Mesenteric fat pad (tissue), 1 donor: ENCODE measurements around the gene TIGD7. TPM values are rescaled to one million over a fixed set of nuclear protein-coding genes. Genes with fewer than 3 reads are reported as not detected.

Experiments used
- total RNA-seq: library from RNA; stranded (reverse); fragmentation: NEBNext Ultra II Directional; extraction: Animal tissue kit (Norgen Biotek cat#: 25700); gene quantifications from one replicate; pipeline ENCODE4 v1.2.1, GENCODE V29; 2021
- donor health status: DM: yes; HTN: yes; CAD: no.

The TIGD7 gene
- total RNA-seq, 1 donor from 2014 or later, result 5.2 TPM

Other genes starting within 250 kb of the TIGD7 start
- gene IL32, start 239.8 kb downstream of the TIGD7 start, total RNA-seq, result 36.0 TPM
- gene ZSCAN10, start 206.1 kb downstream of the TIGD7 start, total RNA-seq, result not detected
- 6.1 TPM for gene ZNF205, start 192.8 kb downstream of the TIGD7 start, total RNA-seq
- gene ZNF213, start 170.4 kb downstream of the TIGD7 start, total RNA-seq, result 6.0 TPM
- gene OR1F1, start 117.2 kb downstream of the TIGD7 start, total RNA-seq, result not detected
- 8.4 TPM for gene ZNF200, start 70.3 kb downstream of the TIGD7 start, total RNA-seq
- 6.0 TPM for gene MEFV, start 48.8 kb downstream of the TIGD7 start, total RNA-seq
- 25.9 TPM for gene ZNF263, start 21.9 kb downstream of the TIGD7 start, total RNA-seq
- gene ZNF75A, start 67 bp upstream of the TIGD7 start, total RNA-seq, result 17.9 TPM
- not detected for gene OR2C1, start 50.5 kb upstream of the TIGD7 start, total RNA-seq
- 11.0 TPM for gene ZSCAN32, start 95.6 kb upstream of the TIGD7 start, total RNA-seq
- gene ZNF174, start 95.8 kb upstream of the TIGD7 start, total RNA-seq, result 7.6 TPM
- 2.4 TPM for gene ZNF597, start 138.1 kb upstream of the TIGD7 start, total RNA-seq
- gene NAA60, start 138.2 kb upstream of the TIGD7 start, total RNA-seq, result 39.1 TPM
- not detected for gene C16orf90, start 190.1 kb upstream of the TIGD7 start, total RNA-seq
- gene CLUAP1, start 195.6 kb upstream of the TIGD7 start, total RNA-seq, result 20.0 TPM